ENCODE measurements around the gene RGS6.
A peak's percentile ranks its signal among the peaks of the same experiment; 100 is the strongest.

RGS6 gene

DNA sequence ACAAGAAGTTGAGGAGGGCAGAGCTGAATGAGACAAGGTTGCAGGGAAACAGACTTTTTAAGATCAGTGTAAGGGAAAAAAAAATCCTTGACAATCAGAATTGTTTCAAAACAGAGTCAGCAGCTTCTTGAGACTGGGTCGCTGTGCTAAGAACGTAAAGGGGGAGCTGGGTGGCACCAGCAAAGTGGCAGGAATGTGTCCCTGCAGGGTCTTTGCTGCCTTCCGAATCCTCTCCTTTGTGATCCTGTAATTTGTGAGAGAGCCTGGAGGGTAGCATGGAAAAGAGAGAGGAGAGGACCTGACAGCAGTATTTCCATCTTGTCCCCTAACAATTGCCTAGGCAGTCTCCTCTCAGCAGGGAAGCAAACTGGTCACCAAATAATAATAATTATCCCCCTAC is 472.8 kb downstream of the RGS6 start:
- H3K4me3 ChIP-seq (ENCODE audit: insufficient read length, low read depth) = no peak overlapping the region
- DNase-seq (ENCODE audit: low read depth, low spot score) = peak; percentile 20
- 0 out of 2 replicates have a peak, but pooled peaks cover 9% of the 10 kb centered on the region for H3K9me3 ChIP-seq (ENCODE audit: insufficient read depth, low read length)
- H3K4me1 ChIP-seq (ENCODE audit: insufficient read depth, insufficient read length) = no peaks in the 10 kb centered on the region
- no peak overlapping the region for H3K9ac ChIP-seq (ENCODE audit: insufficient read length, low read depth)
- H3K36me3 ChIP-seq (ENCODE audit: insufficient read depth, insufficient read length, low read length) = no peaks in the 10 kb centered on the region
- TF ChIP-seq ZNF274 (IDR thresholded peaks at IDR 0.05; ENCODE audit: low read depth, low read length) (no peak), SUZ12 (IDR thresholded peaks at IDR 0.05; ENCODE audit: extremely low read depth, insufficient read depth, insufficient read length) (no peak), YY1 (IDR thresholded peaks at IDR 0.05; ENCODE audit: insufficient read depth, insufficient read length) (no peak)
- H3K27me3 ChIP-seq (ENCODE audit: insufficient read depth, insufficient read length) = no peaks in the 10 kb centered on the region

GRCh38 chr14:72408020-72408419 is 475.8 kb downstream of the RGS6 start:
- TF ChIP-seq SUZ12 (IDR thresholded peaks at IDR 0.05; ENCODE audit: extremely low read depth, insufficient read depth, insufficient read length) (no peak), YY1 (IDR thresholded peaks at IDR 0.05; ENCODE audit: insufficient read depth, insufficient read length) (no peak), ZNF274 (IDR thresholded peaks at IDR 0.05; ENCODE audit: low read depth, low read length) (no peak)
- H3K9me3 ChIP-seq (ENCODE audit: insufficient read depth, low read length) = 0 out of 2 replicates have a peak, but pooled peaks cover 9% of the 10 kb centered on the region
- no peaks in the 10 kb centered on the region for H3K27me3 ChIP-seq (ENCODE audit: insufficient read depth, insufficient read length)
- DNase-seq (ENCODE audit: low read depth, low spot score) = no peak
- no peak overlapping the region for H3K9ac ChIP-seq (ENCODE audit: insufficient read length, low read depth)
- H3K4me1 ChIP-seq (ENCODE audit: insufficient read depth, insufficient read length) = no peaks in the 10 kb centered on the region
- H3K36me3 ChIP-seq (ENCODE audit: insufficient read depth, insufficient read length, low read length) = no peaks in the 10 kb centered on the region
- no peak overlapping the region for H3K4me3 ChIP-seq (ENCODE audit: insufficient read length, low read depth)

- no peak overlapping the region for H3K9ac ChIP-seq (ENCODE audit: insufficient read length, low read depth)
- no peaks in the 10 kb centered on the region for H3K27me3 ChIP-seq (ENCODE audit: insufficient read depth, insufficient read length)
- no peak for TF ChIP-seq SUZ12 (IDR thresholded peaks at IDR 0.05; ENCODE audit: extremely low read depth, insufficient read depth, insufficient read length)
- TF ChIP-seq YY1 (IDR thresholded peaks at IDR 0.05; ENCODE audit: insufficient read depth, insufficient read length) = no peak
- no peak for TF ChIP-seq ZNF274 (IDR thresholded peaks at IDR 0.05; ENCODE audit: low read depth, low read length)
- no peaks in the 10 kb centered on the region for H3K4me1 ChIP-seq (ENCODE audit: insufficient read depth, insufficient read length)
- H3K4me3 ChIP-seq (ENCODE audit: insufficient read length, low read depth) = no peak overlapping the region
- DNase-seq (ENCODE audit: low read depth, low spot score) = no peak
- 0 out of 2 replicates have a peak, but pooled peaks cover 9% of the 10 kb centered on the region for H3K9me3 ChIP-seq (ENCODE audit: insufficient read depth, low read length)
- no peaks in the 10 kb centered on the region for H3K36me3 ChIP-seq (ENCODE audit: insufficient read depth, insufficient read length, low read length)
These were observed 476.8 kb downstream of the RGS6 start for GRCh38 chr14:72409047-72409446.

DNA sequence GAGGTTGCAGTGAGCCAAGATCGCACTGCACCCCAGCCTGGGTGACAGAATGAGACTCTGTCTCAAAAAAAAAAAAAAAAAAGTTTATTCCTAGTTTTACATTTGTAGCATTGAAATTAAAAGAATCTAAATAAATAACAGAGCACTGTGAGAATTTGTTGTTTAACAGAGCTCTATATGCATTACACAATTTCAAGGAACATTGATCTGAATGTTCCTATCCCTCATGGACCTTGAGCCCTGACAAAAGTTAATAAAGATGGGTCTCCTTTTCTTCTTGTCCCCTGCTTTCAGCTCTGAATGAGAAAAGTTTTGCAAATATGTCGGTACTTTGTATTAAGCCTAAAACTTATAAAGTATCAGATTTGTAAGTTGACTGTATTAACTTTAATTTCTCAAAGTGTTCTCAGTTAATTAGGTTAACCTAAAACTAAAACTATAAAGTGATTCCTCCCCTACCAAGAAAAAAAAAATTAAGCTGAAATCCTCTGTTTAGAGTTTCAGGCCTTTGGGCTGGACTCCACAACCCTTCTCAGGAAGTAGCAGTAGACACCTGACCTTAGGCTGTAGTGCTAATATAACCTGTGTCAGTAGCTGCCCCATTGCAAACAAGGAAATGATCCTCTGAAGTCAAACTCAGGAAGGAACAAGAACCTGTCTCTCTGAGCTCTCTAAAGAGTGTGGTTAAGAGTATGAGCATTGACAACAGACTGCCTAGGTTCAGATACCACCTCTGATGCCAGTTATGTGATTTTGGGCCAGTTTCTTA is 484.0 kb downstream of the RGS6 start:
- no peak for DNase-seq (ENCODE audit: low read depth, low spot score)

DNA sequence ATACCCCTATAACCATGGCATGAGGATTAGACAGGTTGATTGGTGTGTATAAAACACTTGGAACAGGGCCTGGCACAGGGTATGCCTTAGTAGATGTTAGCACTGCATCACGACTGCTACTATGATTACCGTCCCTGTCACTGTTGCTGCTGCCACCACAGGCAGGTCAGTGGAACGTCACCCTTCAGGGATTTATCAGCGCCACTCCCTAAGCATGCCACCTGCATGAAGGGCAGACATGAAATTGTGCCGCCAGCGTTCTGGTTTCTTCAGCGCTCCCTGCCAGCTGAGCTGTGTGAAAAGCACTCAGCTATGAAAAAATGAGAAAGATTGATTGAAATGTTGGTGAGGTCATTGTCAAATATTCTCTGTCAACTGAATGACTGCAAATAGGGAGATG is 484.7 kb downstream of the RGS6 start:
- no peak overlapping the region for H3K4me3 ChIP-seq (ENCODE audit: insufficient read length, low read depth)
- no peak for DNase-seq (ENCODE audit: low read depth, low spot score)

More for the DNA sequence above, 484.0 kb downstream of the RGS6 start:
- Histone ChIP-seq H3K4me1 (ENCODE audit: insufficient read depth, insufficient read length) (peaks cover 9% of the 10 kb centered on the region), H3K36me3 (ENCODE audit: insufficient read depth, insufficient read length, low read length) (no peaks in the 10 kb centered on the region), H3K27me3 (ENCODE audit: insufficient read depth, insufficient read length) (no peaks in the 10 kb centered on the region), H3K9ac (ENCODE audit: insufficient read length, low read depth) (no peak overlapping the region), H3K9me3 (ENCODE audit: insufficient read depth, low read length) (peaks cover 13% of the 10 kb centered on the region), H3K4me3 (ENCODE audit: insufficient read length, low read depth) (no peak overlapping the region)
- TF ChIP-seq YY1 (IDR thresholded peaks at IDR 0.05; ENCODE audit: insufficient read depth, insufficient read length) (no peak), SUZ12 (IDR thresholded peaks at IDR 0.05; ENCODE audit: extremely low read depth, insufficient read depth, insufficient read length) (no peak), ZNF274 (IDR thresholded peaks at IDR 0.05; ENCODE audit: low read depth, low read length) (no peak)

DNA sequence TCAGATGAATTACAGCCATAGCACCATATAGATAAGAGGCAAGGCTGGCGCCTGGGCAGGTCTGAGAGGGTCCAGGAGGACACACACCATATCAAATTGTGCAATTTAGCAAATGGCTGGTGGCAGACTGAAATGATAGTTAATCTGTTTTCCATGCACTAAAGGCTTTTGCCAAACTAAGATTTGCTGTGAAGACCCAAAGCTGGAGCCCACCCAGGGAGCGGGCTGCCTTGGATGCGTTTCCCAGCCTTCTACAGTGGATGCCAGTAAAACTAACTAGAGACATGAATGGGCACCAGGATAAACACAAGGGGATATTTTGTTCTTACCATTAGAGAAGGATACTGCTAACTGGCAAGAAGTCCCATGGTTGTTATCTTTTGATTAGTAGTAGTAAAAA is 486.6 kb downstream of the RGS6 start:
- no peak for TF ChIP-seq YY1 (IDR thresholded peaks at IDR 0.05; ENCODE audit: insufficient read depth, insufficient read length)
- no peak for TF ChIP-seq SUZ12 (IDR thresholded peaks at IDR 0.05; ENCODE audit: extremely low read depth, insufficient read depth, insufficient read length)
- H3K36me3 ChIP-seq (ENCODE audit: insufficient read depth, insufficient read length, low read length) = no peaks in the 10 kb centered on the region
- H3K9ac ChIP-seq (ENCODE audit: insufficient read length, low read depth) = no peak overlapping the region
- peaks cover 13% of the 10 kb centered on the region for H3K9me3 ChIP-seq (ENCODE audit: insufficient read depth, low read length)
- peaks cover 9% of the 10 kb centered on the region for H3K4me1 ChIP-seq (ENCODE audit: insufficient read depth, insufficient read length)
- no peak overlapping the region for H3K4me3 ChIP-seq (ENCODE audit: insufficient read length, low read depth)
- DNase-seq (ENCODE audit: low read depth, low spot score) = no peak
- H3K27me3 ChIP-seq (ENCODE audit: insufficient read depth, insufficient read length) = no peaks in the 10 kb centered on the region

More for the DNA sequence above, 484.7 kb downstream of the RGS6 start:
- H3K4me1 ChIP-seq (ENCODE audit: insufficient read depth, insufficient read length) = peaks cover 9% of the 10 kb centered on the region
- no peak for TF ChIP-seq ZNF274 (IDR thresholded peaks at IDR 0.05; ENCODE audit: low read depth, low read length)
- TF ChIP-seq YY1 (IDR thresholded peaks at IDR 0.05; ENCODE audit: insufficient read depth, insufficient read length) = no peak
- no peak for TF ChIP-seq SUZ12 (IDR thresholded peaks at IDR 0.05; ENCODE audit: extremely low read depth, insufficient read depth, insufficient read length)
- H3K36me3 ChIP-seq (ENCODE audit: insufficient read depth, insufficient read length, low read length) = no peaks in the 10 kb centered on the region
- peaks cover 13% of the 10 kb centered on the region for H3K9me3 ChIP-seq (ENCODE audit: insufficient read depth, low read length)
- no peaks in the 10 kb centered on the region for H3K27me3 ChIP-seq (ENCODE audit: insufficient read depth, insufficient read length)
- no peak overlapping the region for H3K9ac ChIP-seq (ENCODE audit: insufficient read length, low read depth)

DNA sequence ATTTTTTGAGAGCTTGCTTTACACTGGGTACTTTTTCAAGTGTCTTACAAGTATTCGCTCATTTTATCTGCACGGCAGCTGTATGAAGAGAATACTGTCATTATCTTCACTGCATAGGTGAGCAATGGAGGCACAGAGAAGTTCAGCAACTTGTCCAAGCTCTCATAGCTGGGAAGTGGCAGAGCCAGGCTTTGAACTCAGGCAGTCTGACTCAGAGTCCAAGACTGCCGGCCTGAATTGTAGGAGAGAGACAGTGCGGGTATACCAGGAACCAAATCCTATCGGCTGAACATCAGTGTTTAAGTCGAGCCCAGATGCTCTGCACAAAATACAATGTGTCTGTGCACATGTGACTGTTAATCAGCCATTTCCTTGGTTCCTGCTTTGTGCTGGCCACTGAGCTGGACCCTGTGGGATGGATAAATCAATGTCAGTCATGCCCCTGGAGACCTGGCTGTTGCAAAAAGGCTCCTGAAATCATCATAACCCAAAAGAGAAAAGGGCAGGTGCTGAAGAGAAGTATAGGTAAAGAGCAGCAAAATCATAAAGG is 487.1 kb downstream of the RGS6 start:
- no peaks in the 10 kb centered on the region for H3K27me3 ChIP-seq (ENCODE audit: insufficient read depth, insufficient read length)
- TF ChIP-seq YY1 (IDR thresholded peaks at IDR 0.05; ENCODE audit: insufficient read depth, insufficient read length) (no peak), ZNF274 (IDR thresholded peaks at IDR 0.05; ENCODE audit: low read depth, low read length) (no peak), SUZ12 (IDR thresholded peaks at IDR 0.05; ENCODE audit: extremely low read depth, insufficient read depth, insufficient read length) (no peak)
- H3K4me1 ChIP-seq (ENCODE audit: insufficient read depth, insufficient read length) = peaks cover 9% of the 10 kb centered on the region
- no peak overlapping the region for H3K9ac ChIP-seq (ENCODE audit: insufficient read length, low read depth)
- no peak overlapping the region for H3K4me3 ChIP-seq (ENCODE audit: insufficient read length, low read depth)
- DNase-seq (ENCODE audit: low read depth, low spot score) = no peak
- no peaks in the 10 kb centered on the region for H3K36me3 ChIP-seq (ENCODE audit: insufficient read depth, insufficient read length, low read length)
- peaks cover 13% of the 10 kb centered on the region for H3K9me3 ChIP-seq (ENCODE audit: insufficient read depth, low read length)
